Kidney (tissue), 14 donors: ENCODE data around the gene HSF5. TPM values are rescaled to one million over a fixed set of nuclear protein-coding genes. Genes with fewer than 3 reads are reported as not detected.

ENCODE experiments used
- DNase-seq, 5 donors: peaks; one replicate each; pipeline ENCODE4 v3.0.0-alpha.2; 2013 to 2020
- FAIRE-seq: peaks from 2 replicates; lab custom pipeline; 2012; peaks lifted over from hg19 to GRCh38; lab: Jason Lieb, UNC
- H3K27ac ChIP-seq, 2 donors: one replicate each; pipeline ENCODE4 v1.7.0; 2013; ENCODE audit warnings: low read depth in 2 of 2, low read length in 2 of 2, inconsistent platforms in 1 of 2
- H3K27me3 ChIP-seq: one replicate; pipeline ENCODE4 v1.7.1; 2013; ENCODE audit warnings: low read length, inconsistent platforms; ENCODE audit not compliant: control insufficient read depth, insufficient read depth
- H3K36me3 ChIP-seq, 3 donors: one replicate each; pipeline versions ENCODE4 v1.7.0 to v1.7.1; 2013; ENCODE audit warnings: low read length in 3 of 3, control low read depth in 1 of 3, inconsistent platforms in 1 of 3; ENCODE audit not compliant: insufficient read depth in 3 of 3, control insufficient read depth in 2 of 3
- H3K4me1 ChIP-seq, 3 donors: one replicate each; pipeline versions ENCODE4 v1.7.0 to v1.7.1; 2013; ENCODE audit warnings: low read length in 3 of 3, inconsistent platforms in 1 of 3, low read depth in 1 of 3; ENCODE audit not compliant: control insufficient read depth in 2 of 3, insufficient read depth in 2 of 3
- H3K4me3 ChIP-seq, 3 donors: one replicate each; pipeline versions ENCODE4 v1.7.0 to v1.8.1; 2013; ENCODE audit warnings: low read length in 3 of 3, control low read depth in 1 of 3, inconsistent platforms in 1 of 3
- H3K9ac ChIP-seq, 3 donors: one replicate each; pipeline versions ENCODE4 v1.7.0 to v1.7.1; 2013; ENCODE audit warnings: low read length in 3 of 3, control low read depth in 1 of 3, inconsistent platforms in 1 of 3
- H3K9me3 ChIP-seq, 3 donors: one replicate each; pipeline versions ENCODE4 v1.7.0 to v1.7.1; 2013; ENCODE audit warnings: low read length in 3 of 3, control low read depth in 1 of 3, inconsistent platforms in 1 of 3; ENCODE audit not compliant: control insufficient read depth in 2 of 3, insufficient read depth in 1 of 3
- intact Hi-C: fragments of 100-400 bp; cut with DNase I; formaldehyde crosslinking; loops from one replicate; pipeline ENCODE4 v1.11.1; 2022
- polyA plus RNA-seq: library from polyadenylated mRNA; stranded (reverse); fragments of 350-450 nt; fragmentation: Illumina TruSeq; extraction: RNeasy Lipid Tissue Mini Kit (QIAGEN cat#74804); gene quantifications from one replicate; pipeline ENCODE4 v1.2.3, GENCODE V29; 2014; ENCODE audit warnings: low read depth, low replicate concordance; ENCODE audit not compliant: insufficient read depth
- total RNA-seq: library from RNA; stranded (reverse); fragmentation: NEBNext Ultra II Directional; extraction: Animal tissue kit (Norgen Biotek cat#: 25700); gene quantifications from one replicate; pipeline ENCODE4 v1.2.1, GENCODE V29; 2021
- TF ChIP-seq, protein P1 (sequence below): IDR thresholded peaks from 3 replicates; pipeline ENCODE4 v1.5.1; 2012; ENCODE audit warnings: mild to moderate bottlenecking, moderate library complexity, borderline replicate concordance; ENCODE audit not compliant: insufficient read depth; ENCODE audit errors: extremely low read depth
- donor health status: control.
- donor health status: control.
- donor health status: control.
- donor health status: control.
- donor health status: control.
- donor health status: DM: yes; HTN: yes; CAD: no.
- donor health status: Normal renal cell carcinoma (clear cell type).

HSF5 gene
- total and polyA plus RNA-seq, 2 donors from 2014 or later = 0.19 TPM; not detected in 1

DNA sequence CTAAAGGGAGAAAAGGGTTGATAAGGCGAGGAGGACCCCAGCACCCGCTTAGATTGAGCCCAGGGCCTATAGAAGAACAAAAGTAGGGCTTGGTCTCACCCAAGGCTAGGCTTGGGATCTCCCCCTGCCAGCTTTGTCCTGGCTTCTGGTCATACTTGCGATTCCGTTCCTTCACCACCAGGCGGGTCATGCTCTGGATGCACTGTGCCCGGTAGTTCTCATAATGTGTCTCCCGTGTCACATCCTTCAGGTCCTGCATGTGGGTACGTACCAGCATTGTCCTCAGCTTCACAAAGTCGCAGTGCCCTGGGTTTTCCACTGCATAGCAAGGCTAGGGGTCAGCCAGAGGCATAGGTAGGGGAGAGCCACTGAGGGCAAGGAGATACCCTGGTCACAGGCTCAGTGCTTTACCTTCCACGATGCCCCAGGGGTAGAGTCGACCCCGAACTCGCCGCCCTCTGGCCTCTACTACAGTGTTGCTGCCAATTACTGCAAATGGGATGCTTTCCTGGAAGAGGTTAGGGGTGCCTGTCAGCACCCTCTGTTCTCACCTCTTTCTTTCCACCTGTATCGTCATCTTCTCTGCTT lies 32.7 kb upstream of the HSF5 start:
- H3K4me1 ChIP-seq = peaks cover 3 to 21% (median 11%) of the 10 kb centered on the region in 3 donors
- FAIRE-seq (no peak), DNase-seq (peak in 3 of 5 donors; percentile 29 to 60 (median 49))
- TF ChIP-seq, protein P1, sequence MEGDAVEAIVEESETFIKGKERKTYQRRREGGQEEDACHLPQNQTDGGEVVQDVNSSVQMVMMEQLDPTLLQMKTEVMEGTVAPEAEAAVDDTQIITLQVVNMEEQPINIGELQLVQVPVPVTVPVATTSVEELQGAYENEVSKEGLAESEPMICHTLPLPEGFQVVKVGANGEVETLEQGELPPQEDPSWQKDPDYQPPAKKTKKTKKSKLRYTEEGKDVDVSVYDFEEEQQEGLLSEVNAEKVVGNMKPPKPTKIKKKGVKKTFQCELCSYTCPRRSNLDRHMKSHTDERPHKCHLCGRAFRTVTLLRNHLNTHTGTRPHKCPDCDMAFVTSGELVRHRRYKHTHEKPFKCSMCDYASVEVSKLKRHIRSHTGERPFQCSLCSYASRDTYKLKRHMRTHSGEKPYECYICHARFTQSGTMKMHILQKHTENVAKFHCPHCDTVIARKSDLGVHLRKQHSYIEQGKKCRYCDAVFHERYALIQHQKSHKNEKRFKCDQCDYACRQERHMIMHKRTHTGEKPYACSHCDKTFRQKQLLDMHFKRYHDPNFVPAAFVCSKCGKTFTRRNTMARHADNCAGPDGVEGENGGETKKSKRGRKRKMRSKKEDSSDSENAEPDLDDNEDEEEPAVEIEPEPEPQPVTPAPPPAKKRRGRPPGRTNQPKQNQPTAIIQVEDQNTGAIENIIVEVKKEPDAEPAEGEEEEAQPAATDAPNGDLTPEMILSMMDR = no peak
- H3K36me3 ChIP-seq = no peaks in the 10 kb centered on the region
- no peaks in the 10 kb centered on the region for H3K27me3 ChIP-seq
- intact Hi-C loops = no loop called here
- no peaks in the 10 kb centered on the region for H3K9me3 ChIP-seq
- H3K9ac ChIP-seq = no peak overlapping the region
- no peak overlapping the region for H3K27ac ChIP-seq
- H3K4me3 ChIP-seq = no peak overlapping the region

- FAIRE-seq = peak; percentile 99
- peaks cover 3 to 32% (median 20%) of the 10 kb centered on the region in 3 donors for H3K4me1 ChIP-seq
Observed at GRCh38 chr17:58517928-58518609, 29.9 kb upstream of the HSF5 start.

DNA sequence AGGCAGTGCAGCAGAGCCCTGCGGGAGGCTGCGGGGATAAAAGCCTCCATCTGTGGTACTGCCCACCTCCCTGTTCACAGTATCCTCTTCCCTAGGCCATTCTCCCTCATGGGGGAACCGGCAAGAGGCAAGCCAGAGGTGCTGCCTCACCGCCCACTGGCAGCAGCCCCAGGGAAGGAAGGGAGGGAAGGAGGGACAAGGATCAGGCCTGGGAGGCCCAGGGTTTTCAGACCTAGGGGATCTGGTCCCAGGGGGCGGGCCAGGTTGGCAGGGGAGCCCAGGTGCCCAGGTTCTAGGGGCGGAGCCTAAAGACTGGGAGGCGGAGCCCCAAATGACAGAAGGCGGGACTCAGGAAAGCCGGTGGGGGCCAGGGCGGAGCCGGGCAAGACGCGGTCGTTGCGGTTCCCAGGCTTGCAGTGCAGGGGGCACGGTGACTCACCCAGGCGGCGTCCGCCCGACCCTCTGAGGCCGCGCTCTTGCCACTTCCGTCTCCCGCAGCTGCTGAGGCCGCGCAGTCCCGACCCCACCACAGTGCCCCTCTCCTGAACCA lies 29.2 kb upstream of the HSF5 start:
- peak overlapping the region; percentile 73 to 97 (median 91) for H3K4me3 ChIP-seq
- intact Hi-C loops = no loop called here
- no peaks in the 10 kb centered on the region for H3K9me3 ChIP-seq
- H3K9ac ChIP-seq = peak overlapping the region; percentile 42 to 87 (median 62)
- no peak for FAIRE-seq
- H3K4me1 ChIP-seq = peaks cover 3 to 32% (median 20%) of the 10 kb centered on the region in 3 donors
- H3K27ac ChIP-seq = peak overlapping the region; percentile 89 to 91
- peaks cover 0 to 1% (median 0%) of the 10 kb centered on the region in 3 donors for H3K36me3 ChIP-seq
- no peaks in the 10 kb centered on the region for H3K27me3 ChIP-seq
- TF ChIP-seq, protein P1 = no peak
- DNase-seq = no peak

More at GRCh38 chr17:58517928-58518609, 29.9 kb upstream of the HSF5 start:
- no peaks in the 10 kb centered on the region for H3K36me3 ChIP-seq
- peak overlapping the region; percentile 91 to 97 (median 97) for H3K4me3 ChIP-seq
- intact Hi-C loops = no loop called here
- H3K9ac ChIP-seq = peak overlapping the region; percentile 50 to 94 (median 87)
- H3K27me3 ChIP-seq = no peaks in the 10 kb centered on the region
- DNase-seq = peak; percentile 100
- TF ChIP-seq, protein P1 = no peak
- peak overlapping the region; percentile 89 to 91 for H3K27ac ChIP-seq
- H3K9me3 ChIP-seq = no peaks in the 10 kb centered on the region
